Neural crest cell (in vitro differentiated cells): ENCODE results near the gene TEX264. TPM values are rescaled to one million over a fixed set of nuclear protein-coding genes. Genes with fewer than 3 reads are reported as not detected.

Experiments used
- DNase-seq: peaks from one replicate; pipeline ENCODE4 v3.0.0; 2021; ENCODE audit warnings: low read depth, mixed read lengths, low spot score
- H3K27ac Mint-ChIP-seq: one replicate; pipeline ENCODE4 v1.8.0; 2021; ENCODE audit warnings: mild to moderate bottlenecking, mixed read lengths; ENCODE audit not compliant: unreplicated experiment
- H3K27me3 Mint-ChIP-seq: 2 replicates; pipeline ENCODE4 v1.8.0; 2021; ENCODE audit warnings: low read depth, mild to moderate bottlenecking, mixed read lengths
- H3K36me3 Mint-ChIP-seq: 2 replicates; pipeline ENCODE4 v1.8.0; 2021; ENCODE audit warnings: low read depth, mild to moderate bottlenecking, mixed read lengths
- H3K4me1 Mint-ChIP-seq: 2 replicates; pipeline ENCODE4 v1.8.0; 2021; ENCODE audit warnings: mixed read lengths
- H3K4me3 Mint-ChIP-seq: one replicate; pipeline ENCODE4 v1.8.0; 2021; ENCODE audit warnings: mild to moderate bottlenecking, mixed read lengths
- H3K9me3 Mint-ChIP-seq: 2 replicates; pipeline ENCODE4 v1.8.0; 2021; ENCODE audit warnings: mixed read lengths
- total RNA-seq: library from RNA; stranded (reverse); gene quantifications from 2 replicates; pipeline ENCODE4 v1.2.1, GENCODE V29; 2021
- TF ChIP-seq, protein P1 (sequence below): fragments of 200-600 bp; sonication (generic); conservative IDR thresholded peaks from 2 replicates; pipeline ENCODE4 v1.5.0; 2021; ENCODE audit warnings: antibody characterized with exemption, mild to moderate bottlenecking

TEX264 gene
- total RNA-seq, 1 donor from 2014 or later: 23.2 TPM

- TF ChIP-seq, protein P1, sequence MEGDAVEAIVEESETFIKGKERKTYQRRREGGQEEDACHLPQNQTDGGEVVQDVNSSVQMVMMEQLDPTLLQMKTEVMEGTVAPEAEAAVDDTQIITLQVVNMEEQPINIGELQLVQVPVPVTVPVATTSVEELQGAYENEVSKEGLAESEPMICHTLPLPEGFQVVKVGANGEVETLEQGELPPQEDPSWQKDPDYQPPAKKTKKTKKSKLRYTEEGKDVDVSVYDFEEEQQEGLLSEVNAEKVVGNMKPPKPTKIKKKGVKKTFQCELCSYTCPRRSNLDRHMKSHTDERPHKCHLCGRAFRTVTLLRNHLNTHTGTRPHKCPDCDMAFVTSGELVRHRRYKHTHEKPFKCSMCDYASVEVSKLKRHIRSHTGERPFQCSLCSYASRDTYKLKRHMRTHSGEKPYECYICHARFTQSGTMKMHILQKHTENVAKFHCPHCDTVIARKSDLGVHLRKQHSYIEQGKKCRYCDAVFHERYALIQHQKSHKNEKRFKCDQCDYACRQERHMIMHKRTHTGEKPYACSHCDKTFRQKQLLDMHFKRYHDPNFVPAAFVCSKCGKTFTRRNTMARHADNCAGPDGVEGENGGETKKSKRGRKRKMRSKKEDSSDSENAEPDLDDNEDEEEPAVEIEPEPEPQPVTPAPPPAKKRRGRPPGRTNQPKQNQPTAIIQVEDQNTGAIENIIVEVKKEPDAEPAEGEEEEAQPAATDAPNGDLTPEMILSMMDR: no peak
- Mint-ChIP-seq H3K27ac (no peak overlapping the region), H3K27me3 (peaks cover 25% of the 10 kb centered on the region), H3K36me3 (no peaks in the 10 kb centered on the region), H3K9me3 (peaks cover 4% of the 10 kb centered on the region), H3K4me3 (no peak overlapping the region), H3K4me1 (no peaks in the 10 kb centered on the region)
- DNase-seq: no peak
Observed at GRCh38 chr3:51751287-51751686, 80.2 kb downstream of the TEX264 start.

Other genes starting within 250 kb of the TEX264 start
- gene DCAF1, start 171.2 kb upstream of the TEX264 start, total RNA-seq: 28.6 and 29.9 TPM in 2 replicates
- gene RAD54L2, start 132.5 kb upstream of the TEX264 start, total RNA-seq: 56.6 and 58.1 TPM in 2 replicates
- 6.6 and 8.3 TPM in 2 replicates for gene GRM2, start 35.8 kb downstream of the TEX264 start, total RNA-seq
- gene IQCF6, start 108.0 kb downstream of the TEX264 start, total RNA-seq: not detected in 2 replicates
- not detected in 2 replicates for gene IQCF2, start 190.4 kb downstream of the TEX264 start, total RNA-seq
- gene IQCF5, start 204.3 kb downstream of the TEX264 start, total RNA-seq: not detected in 2 replicates
- not detected in 2 replicates for gene IQCF1, start 232.1 kb downstream of the TEX264 start, total RNA-seq